Neural cell (in vitro differentiated cells): Measurements from ENCODE around the gene TGFBR3. TPM values are rescaled to one million over a fixed set of nuclear protein-coding genes. Genes with fewer than 3 reads are reported as not detected.

Experiments
- H2AFZ ChIP-seq: fragments of 200-600, 300-800 bp; sonication (generic), shearing (Covaris generic); 2 replicates; pipeline ENCODE4 v1.6.0; 2014; ENCODE audit warnings: low read depth, mild to moderate bottlenecking, antibody characterized with exemption, low read length, moderate library complexity
- H3F3A ChIP-seq: fragments of 200-600 bp; shearing (Covaris generic); 2 replicates; pipeline ENCODE4 v1.6.1; 2016; ENCODE audit warnings: mild to moderate bottlenecking, moderate library complexity, mixed read lengths, antibody characterized with exemption, low read length; ENCODE audit not compliant: insufficient read depth, poor library complexity, severe bottlenecking
- H3K27ac ChIP-seq: fragments of 200-600, 300-800 bp; sonication (generic), shearing (Covaris generic); 2 replicates; pipeline ENCODE4 v1.5.1; 2014; ENCODE audit warnings: mild to moderate bottlenecking, low read length, moderate library complexity
- H3K27me3 ChIP-seq: fragments of 300-800, 200-600 bp; sonication (generic), shearing (Covaris generic); 2 replicates; pipeline ENCODE4 v1.6.0; 2014; ENCODE audit warnings: mild to moderate bottlenecking, low read depth, low read length, moderate library complexity; ENCODE audit not compliant: insufficient read depth
- H3K36me3 ChIP-seq: fragments of 300-800, 200-600 bp; sonication (generic), shearing (Covaris generic); 2 replicates; pipeline ENCODE4 v1.5.1; 2014; ENCODE audit warnings: mild to moderate bottlenecking, antibody characterized with exemption, low read length, moderate library complexity; ENCODE audit not compliant: insufficient read depth
- H3K4me2 ChIP-seq: fragments of 300-800, 200-600 bp; sonication (generic), shearing (Covaris generic); 2 replicates; pipeline ENCODE4 v1.6.0; 2014; ENCODE audit warnings: mild to moderate bottlenecking, low read length
- H3K4me3 ChIP-seq: fragments of 300-800, 200-600 bp; sonication (generic), shearing (Covaris generic); 2 replicates; pipeline ENCODE4 v1.5.1; 2014; ENCODE audit warnings: mild to moderate bottlenecking, low read length, moderate library complexity
- H3K79me2 ChIP-seq: fragments of 200-600 bp; shearing (Covaris generic); replicated peaks from 2 replicates; pipeline ENCODE4 v1.6.0; 2014; ENCODE audit warnings: mild to moderate bottlenecking, low read length, moderate library complexity; ENCODE audit not compliant: insufficient read depth
- H3K9ac ChIP-seq: fragments of 300-800, 200-600 bp; sonication (generic), shearing (Covaris generic); 2 replicates; pipeline ENCODE4 v1.6.1; 2016; ENCODE audit warnings: mild to moderate bottlenecking, low read length, mixed read lengths
- H3K9me2 ChIP-seq: fragments of 200-600 bp; shearing (Covaris generic); 2 replicates; pipeline ENCODE4 v1.6.1; 2016; ENCODE audit warnings: mild to moderate bottlenecking, low read length, mixed read lengths; ENCODE audit not compliant: insufficient read depth
- H3K9me3 ChIP-seq: fragments of 200-600, 300-800 bp; sonication (generic), shearing (Covaris generic); 2 replicates; pipeline ENCODE4 v1.6.1; 2016; ENCODE audit warnings: mild to moderate bottlenecking, mixed run types, low read length, moderate library complexity, mixed read lengths
- H4K20me1 ChIP-seq: fragments of 200-600 bp; shearing (Covaris generic); 2 replicates; pipeline ENCODE4 v1.6.1; 2016; ENCODE audit warnings: mild to moderate bottlenecking, mixed run types; ENCODE audit not compliant: insufficient read depth
- CTCF ChIP-seq: fragments of 450-650 bp; IDR thresholded peaks from 2 replicates; pipeline ENCODE4 v1.5.1; 2014; ENCODE audit warnings: antibody characterized with exemption, mild to moderate bottlenecking, moderate library complexity; ENCODE audit not compliant: poor library complexity, severe bottlenecking
- EP300 ChIP-seq: fragments of 450-650 bp; conservative IDR thresholded peaks from 2 replicates; pipeline ENCODE4 v1.6.1; 2014; ENCODE audit warnings: antibody characterized with exemption, mild to moderate bottlenecking, moderate library complexity; ENCODE audit not compliant: poor library complexity, severe bottlenecking
- MXI1 ChIP-seq: fragments of 450-650 bp; conservative IDR thresholded peaks from 2 replicates; pipeline ENCODE4 v1.6.1; 2014; ENCODE audit warnings: antibody characterized with exemption, mild to moderate bottlenecking; ENCODE audit not compliant: poor library complexity, severe bottlenecking
- POLR2AphosphoS5 ChIP-seq: IDR thresholded peaks from 2 replicates; pipeline ENCODE4 v1.6.1; 2012
- RAD21 ChIP-seq: fragments of 450-650 bp; conservative IDR thresholded peaks from 2 replicates; pipeline ENCODE4 v1.6.1; 2014; ENCODE audit warnings: antibody characterized with exemption, mild to moderate bottlenecking, moderate library complexity
- REST ChIP-seq: IDR thresholded peaks from 2 replicates; pipeline ENCODE4 v1.6.1; 2012; ENCODE audit warnings: borderline replicate concordance
- SMC3 ChIP-seq: fragments of 450-650 bp; conservative IDR thresholded peaks from 2 replicates; pipeline ENCODE4 v1.6.1; 2014; ENCODE audit warnings: antibody characterized with exemption, mild to moderate bottlenecking, moderate library complexity; ENCODE audit not compliant: poor library complexity
- TAF1 ChIP-seq: IDR thresholded peaks from 2 replicates; pipeline ENCODE4 v1.6.1; 2012; ENCODE audit warnings: low read depth
- polyA plus RNA-seq: library from polyadenylated mRNA; depleted of rRNA; stranded (reverse); fragments of >200 nt; gene quantifications from 2 replicates; pipeline ENCODE4 v1.2.3, GENCODE V29; 2014

The TGFBR3 gene
- polyA plus RNA-seq, 1 donor from 2014 or later: 0.25 TPM

GRCh38 chr1:91912266-91912665, 26.3 kb upstream of the TGFBR3 start:
- no peak overlapping the region for H3K4me3 ChIP-seq
- no peaks in the 10 kb centered on the region for H4K20me1 ChIP-seq
- H3K36me3 ChIP-seq: no peaks in the 10 kb centered on the region
- no peaks in the 10 kb centered on the region for H3F3A ChIP-seq
- H3K9ac ChIP-seq: no peak overlapping the region
- H2AFZ ChIP-seq: no peak overlapping the region
- no peaks in the 10 kb centered on the region for H3K27me3 ChIP-seq
- H3K27ac ChIP-seq: no peak overlapping the region
- no peaks in the 10 kb centered on the region for H3K9me3 ChIP-seq
- TF ChIP-seq CTCF (no peak), RAD21 (no peak), POLR2AphosphoS5 (no peak)
- H3K9me2 ChIP-seq: no peaks in the 10 kb centered on the region
- no peaks in the 10 kb centered on the region for H3K79me2 ChIP-seq
- H3K4me2 ChIP-seq: no peak overlapping the region

GRCh38 chr1:91901231-91901630, 15.3 kb upstream of the TGFBR3 start:
- no peak overlapping the region for H2AFZ ChIP-seq
- TF ChIP-seq MXI1 (no peak), RAD21 (no peak)
- H3K9me3 ChIP-seq: no peaks in the 10 kb centered on the region
- H3K4me2 ChIP-seq: no peak overlapping the region
- no peaks in the 10 kb centered on the region for H4K20me1 ChIP-seq
- no peaks in the 10 kb centered on the region for H3K9me2 ChIP-seq
- no peak overlapping the region for H3K9ac ChIP-seq
- no peaks in the 10 kb centered on the region for H3K79me2 ChIP-seq
- no peak overlapping the region for H3K4me3 ChIP-seq
- no peak overlapping the region for H3K27ac ChIP-seq
- no peaks in the 10 kb centered on the region for H3K27me3 ChIP-seq
- no peaks in the 10 kb centered on the region for H3F3A ChIP-seq
- H3K36me3 ChIP-seq: no peaks in the 10 kb centered on the region

GRCh38 chr1:91900562-91900961, 14.6 kb upstream of the TGFBR3 start:
- H3K4me2 ChIP-seq: no peak overlapping the region
- H3F3A ChIP-seq: no peaks in the 10 kb centered on the region
- H3K27ac ChIP-seq: no peak overlapping the region
- no peaks in the 10 kb centered on the region for H4K20me1 ChIP-seq
- H2AFZ ChIP-seq: no peak overlapping the region
- no peaks in the 10 kb centered on the region for H3K9me2 ChIP-seq
- no peaks in the 10 kb centered on the region for H3K9me3 ChIP-seq
- H3K79me2 ChIP-seq: no peaks in the 10 kb centered on the region
- no peak overlapping the region for H3K4me3 ChIP-seq
- no peaks in the 10 kb centered on the region for H3K36me3 ChIP-seq
- H3K9ac ChIP-seq: no peak overlapping the region
- no peaks in the 10 kb centered on the region for H3K27me3 ChIP-seq
- no peak for TF ChIP-seq CTCF
- TF ChIP-seq MXI1: no peak

GRCh38 chr1:91897016-91897415, 11.1 kb upstream of the TGFBR3 start:
- H4K20me1 ChIP-seq: no peaks in the 10 kb centered on the region
- H3F3A ChIP-seq: no peaks in the 10 kb centered on the region
- H3K9ac ChIP-seq: no peak overlapping the region
- TF ChIP-seq EP300: no peak
- TF ChIP-seq RAD21: no peak
- no peak for TF ChIP-seq SMC3
- no peak for TF ChIP-seq REST
- TF ChIP-seq POLR2AphosphoS5: no peak
- TF ChIP-seq CTCF: no peak
- TF ChIP-seq MXI1: no peak
- no peak for TF ChIP-seq TAF1

More at GRCh38 chr1:91897016-91897415, 11.1 kb upstream of the TGFBR3 start:
- no peaks in the 10 kb centered on the region for H3K36me3 ChIP-seq
- H3K4me2 ChIP-seq: no peak overlapping the region
- no peaks in the 10 kb centered on the region for H3K9me2 ChIP-seq
- H3K27me3 ChIP-seq: no peaks in the 10 kb centered on the region
- H2AFZ ChIP-seq: no peak overlapping the region
- H3K4me3 ChIP-seq: no peak overlapping the region
- H3K9me3 ChIP-seq: no peaks in the 10 kb centered on the region
- H3K79me2 ChIP-seq: no peaks in the 10 kb centered on the region
- no peak overlapping the region for H3K27ac ChIP-seq
